GM23338 (cell line): ENCODE measurements around the gene KRTAP2-4. TPM values are rescaled to one million over a fixed set of nuclear protein-coding genes. Genes with fewer than 3 reads are reported as not detected.
"Not testable (repeated sequence)": the region's sequence is repeated elsewhere in the genome, so short reads cannot be mapped to it uniquely, and the experiment has no call there.

Experiments
- ATAC-seq: fragments of 200-7000 bp; cut with Tn5 transposase; 3 replicates; pipeline ENCODE4 v1.9.1; 2020
- DNase-seq: peaks from one replicate; pipeline ENCODE4 v3.0.0-alpha.2; 2015; ENCODE audit warnings: low spot score
- H2AFZ ChIP-seq: fragments of 200-600 bp; sonication (generic); 2 replicates; pipeline ENCODE4 v1.8.0; 2016; ENCODE audit warnings: antibody characterized with exemption, mild to moderate bottlenecking, moderate library complexity
- H3F3A ChIP-seq: fragments of 200-600 bp; sonication (generic); replicated peaks from 2 replicates; pipeline ENCODE4 v1.8.0; 2017; ENCODE audit warnings: antibody characterized with exemption, mixed run types, low read depth
- H3K27ac ChIP-seq: fragments of 200-600 bp; sonication (generic); 2 replicates; pipeline ENCODE4 v1.6.1; 2016; ENCODE audit warnings: low read depth
- H3K27me3 ChIP-seq: fragments of 200-600 bp; sonication (generic); 2 replicates; pipeline ENCODE4 v1.8.0; 2016; ENCODE audit warnings: mild to moderate bottlenecking, mixed run types, moderate library complexity; ENCODE audit not compliant: insufficient read depth
- H3K36me3 ChIP-seq: fragments of 200-600 bp; sonication (generic); 2 replicates; pipeline ENCODE4 v1.8.0; 2016; ENCODE audit warnings: mild to moderate bottlenecking; ENCODE audit not compliant: insufficient read depth
- H3K4me1 ChIP-seq: fragments of 200-600 bp; sonication (generic); 2 replicates; pipeline ENCODE4 v1.8.0; 2016; ENCODE audit warnings: mild to moderate bottlenecking, moderate library complexity; ENCODE audit not compliant: insufficient read depth
- H3K4me2 ChIP-seq: fragments of 200-600 bp; sonication (generic); 2 replicates; pipeline ENCODE4 v1.7.1; 2017; ENCODE audit warnings: mixed run types
- H3K4me3 ChIP-seq: fragments of 200-600 bp; sonication (generic); 2 replicates; pipeline ENCODE4 v1.6.1; 2016; ENCODE audit warnings: mixed run types
- H3K79me2 ChIP-seq: fragments of 200-600 bp; sonication (generic); replicated peaks from 2 replicates; pipeline ENCODE4 v1.8.0; 2017; ENCODE audit warnings: mild to moderate bottlenecking; ENCODE audit not compliant: insufficient read depth
- H3K9me2 ChIP-seq: fragments of 200-600 bp; sonication (generic); 2 replicates; pipeline ENCODE4 v1.8.0; 2017; ENCODE audit not compliant: insufficient read depth
- H4K20me1 ChIP-seq: fragments of 200-600 bp; sonication (generic); replicated peaks from 2 replicates; pipeline ENCODE4 v1.8.0; 2017; ENCODE audit warnings: mild to moderate bottlenecking; ENCODE audit not compliant: insufficient read depth
- H3K27ac Mint-ChIP-seq: 2 replicates; pipeline ENCODE4 v1.8.0; 2020; ENCODE audit warnings: inconsistent platforms, mild to moderate bottlenecking, moderate library complexity, mixed read lengths
- H3K27me3 Mint-ChIP-seq: 3 replicates; pipeline ENCODE4 v1.8.0; 2022; ENCODE audit warnings: low read depth, mild to moderate bottlenecking, moderate library complexity, mixed read lengths, inconsistent platforms; ENCODE audit not compliant: insufficient read depth, poor library complexity
- H3K36me3 Mint-ChIP-seq: 3 replicates; pipeline ENCODE4 v1.8.0; 2021; ENCODE audit warnings: low read depth, mild to moderate bottlenecking, inconsistent platforms, moderate library complexity, mixed read lengths
- H3K4me1 Mint-ChIP-seq: 3 replicates; pipeline ENCODE4 v1.8.0; 2020; ENCODE audit warnings: mild to moderate bottlenecking, inconsistent platforms, mixed read lengths
- H3K4me3 Mint-ChIP-seq: 3 replicates; pipeline ENCODE4 v1.8.0; 2021; ENCODE audit warnings: moderate library complexity, mild to moderate bottlenecking, inconsistent platforms, mixed read lengths
- H3K9me3 Mint-ChIP-seq: 3 replicates; pipeline ENCODE4 v1.8.0; 2020; ENCODE audit warnings: moderate library complexity, mild to moderate bottlenecking, inconsistent platforms, mixed read lengths
- polyA plus RNA-seq: library from polyadenylated mRNA; unstranded; fragments of >200 nt; fragmentation: Nextera tagmentation; extraction: Ambion mirVana; gene quantifications from 2 replicates; pipeline ENCODE4 v1.2.1, GENCODE V29; 2016
- total RNA-seq: library from RNA; depleted of rRNA; stranded (reverse); fragments of >200 nt; shearing (Covaris generic); gene quantifications from 2 replicates; pipeline ENCODE4 v1.2.3, GENCODE V29; 2014
- TF ChIP-seq, protein P1 (sequence below): IDR thresholded peaks from one replicate; pipeline ENCODE4 v1.6.1; 2018; ENCODE audit warnings: antibody characterized with exemption; ENCODE audit not compliant: unreplicated experiment

KRTAP2-4 gene
- total and polyA plus RNA-seq, 2 experiments from 2014 or later = not detected

DNA sequence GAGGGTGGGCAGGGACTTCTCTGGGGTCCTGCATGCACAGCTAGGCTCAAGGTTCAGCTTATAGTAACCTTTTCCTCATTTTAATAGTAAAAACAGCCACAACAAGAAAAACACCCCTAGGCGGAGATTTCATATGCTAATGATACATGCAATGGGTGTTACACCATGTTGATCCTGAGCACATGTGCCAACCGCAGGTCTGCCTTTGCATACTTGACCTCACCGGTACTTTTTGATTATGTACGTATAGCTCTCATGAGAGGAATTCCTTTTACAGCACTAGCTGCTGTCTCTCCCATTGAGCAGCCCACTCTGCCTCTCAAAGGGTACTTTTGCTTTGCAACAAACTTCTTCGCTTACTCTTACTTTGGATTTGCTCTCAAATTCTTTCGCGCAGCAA is 30.4 kb upstream of the KRTAP2-4 start (continued):
- TF ChIP-seq, protein P1, sequence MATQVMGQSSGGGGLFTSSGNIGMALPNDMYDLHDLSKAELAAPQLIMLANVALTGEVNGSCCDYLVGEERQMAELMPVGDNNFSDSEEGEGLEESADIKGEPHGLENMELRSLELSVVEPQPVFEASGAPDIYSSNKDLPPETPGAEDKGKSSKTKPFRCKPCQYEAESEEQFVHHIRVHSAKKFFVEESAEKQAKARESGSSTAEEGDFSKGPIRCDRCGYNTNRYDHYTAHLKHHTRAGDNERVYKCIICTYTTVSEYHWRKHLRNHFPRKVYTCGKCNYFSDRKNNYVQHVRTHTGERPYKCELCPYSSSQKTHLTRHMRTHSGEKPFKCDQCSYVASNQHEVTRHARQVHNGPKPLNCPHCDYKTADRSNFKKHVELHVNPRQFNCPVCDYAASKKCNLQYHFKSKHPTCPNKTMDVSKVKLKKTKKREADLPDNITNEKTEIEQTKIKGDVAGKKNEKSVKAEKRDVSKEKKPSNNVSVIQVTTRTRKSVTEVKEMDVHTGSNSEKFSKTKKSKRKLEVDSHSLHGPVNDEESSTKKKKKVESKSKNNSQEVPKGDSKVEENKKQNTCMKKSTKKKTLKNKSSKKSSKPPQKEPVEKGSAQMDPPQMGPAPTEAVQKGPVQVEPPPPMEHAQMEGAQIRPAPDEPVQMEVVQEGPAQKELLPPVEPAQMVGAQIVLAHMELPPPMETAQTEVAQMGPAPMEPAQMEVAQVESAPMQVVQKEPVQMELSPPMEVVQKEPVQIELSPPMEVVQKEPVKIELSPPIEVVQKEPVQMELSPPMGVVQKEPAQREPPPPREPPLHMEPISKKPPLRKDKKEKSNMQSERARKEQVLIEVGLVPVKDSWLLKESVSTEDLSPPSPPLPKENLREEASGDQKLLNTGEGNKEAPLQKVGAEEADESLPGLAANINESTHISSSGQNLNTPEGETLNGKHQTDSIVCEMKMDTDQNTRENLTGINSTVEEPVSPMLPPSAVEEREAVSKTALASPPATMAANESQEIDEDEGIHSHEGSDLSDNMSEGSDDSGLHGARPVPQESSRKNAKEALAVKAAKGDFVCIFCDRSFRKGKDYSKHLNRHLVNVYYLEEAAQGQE = no peak

DNA sequence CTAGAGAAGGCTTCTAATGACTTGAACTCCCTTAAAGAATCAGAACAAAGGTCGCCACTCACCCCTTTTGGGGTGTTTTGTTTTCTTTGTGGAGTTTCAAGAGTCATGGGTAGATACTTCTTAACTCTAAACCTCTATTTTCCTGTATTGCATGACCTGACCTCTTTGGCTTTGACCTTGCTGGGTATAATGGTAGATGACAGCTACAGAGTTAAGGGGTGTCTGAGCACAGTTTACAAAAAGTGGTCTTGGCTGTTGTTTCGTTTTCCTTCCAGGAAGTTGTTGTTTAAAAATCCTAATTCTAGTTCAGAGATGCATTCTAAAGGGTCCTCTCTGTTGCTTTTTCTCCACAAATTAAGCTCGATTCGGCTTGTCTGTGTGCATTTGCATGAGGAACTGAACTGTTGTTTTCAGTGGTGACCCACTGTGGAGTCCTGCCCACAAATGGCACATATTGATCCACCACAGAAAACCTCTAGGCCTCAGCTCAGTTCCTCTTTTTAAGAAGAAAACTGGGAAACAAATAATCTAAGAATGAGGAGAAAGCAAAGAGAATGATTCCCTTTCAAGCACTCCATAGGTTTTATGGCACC is 23.2 kb upstream of the KRTAP2-4 start:
- H2AFZ ChIP-seq, H3K27me3 Mint-ChIP-seq, DNase-seq, H3K4me3 ChIP-seq, H3K9me2 ChIP-seq, H3K4me2 ChIP-seq, H3K4me3 Mint-ChIP-seq, H4K20me1 ChIP-seq, ATAC-seq, H3K27ac ChIP-seq, H3K4me1 ChIP-seq, H3F3A ChIP-seq, H3K27ac Mint-ChIP-seq, H3K36me3 ChIP-seq, H3K27me3 ChIP-seq, H3K79me2 ChIP-seq: not testable (repeated sequence)
- H3K4me1 Mint-ChIP-seq = peaks cover 13% of the 10 kb centered on the region
- H3K36me3 Mint-ChIP-seq = peaks cover 16% of the 10 kb centered on the region
- peaks cover 28% of the 10 kb centered on the region for H3K9me3 Mint-ChIP-seq

DNA sequence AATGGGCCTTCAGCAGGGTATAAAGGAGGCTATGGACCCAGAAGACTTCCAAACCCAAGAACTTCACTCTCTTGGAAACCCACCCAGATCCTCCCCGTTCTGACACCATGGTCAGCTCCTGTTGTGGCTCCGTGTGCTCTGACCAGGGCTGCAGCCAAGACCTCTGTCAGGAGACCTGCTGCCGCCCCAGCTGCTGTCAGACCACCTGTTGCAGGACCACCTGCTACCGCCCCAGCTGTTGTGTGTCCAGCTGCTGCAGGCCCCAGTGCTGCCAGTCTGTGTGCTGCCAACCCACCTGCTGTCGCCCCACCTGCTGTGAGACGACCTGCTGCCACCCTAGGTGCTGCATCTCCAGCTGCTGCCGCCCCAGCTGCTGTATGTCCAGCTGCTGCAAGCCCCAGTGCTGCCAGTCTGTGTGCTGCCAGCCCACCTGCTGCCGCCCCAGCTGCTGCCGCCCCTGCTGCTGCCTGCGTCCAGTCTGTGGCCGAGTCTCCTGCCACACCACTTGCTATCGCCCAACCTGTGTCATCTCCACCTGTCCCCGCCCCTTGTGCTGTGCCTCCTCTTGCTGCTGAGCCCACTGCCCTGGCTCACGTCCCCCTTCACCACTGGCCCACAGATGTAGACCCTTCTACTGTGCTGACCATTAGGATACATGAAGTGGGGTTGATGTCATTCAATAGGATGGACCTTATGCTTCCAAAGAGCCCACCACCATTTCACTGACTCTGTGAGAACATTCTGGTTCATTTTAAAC is 18.6 kb upstream of the KRTAP2-4 start, which contains the start of gene KRTAP4-7:
Gene KRTAP4-7 (plus strand): TSS at position 51 of the 757 bp plus-strand sequence. CDS start 57 bp downstream, at position 108.
- not testable (repeated sequence) for H3K4me2 ChIP-seq, ATAC-seq

DNA sequence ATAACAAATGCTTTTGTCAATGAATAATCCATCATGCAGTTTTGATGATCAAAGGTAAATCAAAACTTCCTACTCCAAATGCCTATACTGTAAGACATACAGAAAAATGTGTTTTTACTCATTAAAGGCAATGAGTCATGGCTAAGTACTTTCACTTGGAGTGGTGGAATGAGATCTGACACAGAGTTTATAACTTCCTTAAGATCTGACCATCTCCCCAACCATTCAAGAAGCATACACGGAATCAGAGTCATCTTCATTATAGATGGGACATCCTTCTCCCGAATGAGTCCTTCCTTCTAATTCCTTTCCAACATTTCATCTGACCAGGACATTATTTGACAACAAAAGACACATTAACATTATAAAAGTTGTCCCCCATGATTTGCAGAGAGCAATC is 17.7 kb upstream of the KRTAP2-4 start:
- ATAC-seq, H3K9me3 Mint-ChIP-seq, H3K4me3 ChIP-seq, H2AFZ ChIP-seq, H3F3A ChIP-seq, H3K27me3 Mint-ChIP-seq, H3K27me3 ChIP-seq, H3K36me3 ChIP-seq, H3K4me2 ChIP-seq, H3K36me3 Mint-ChIP-seq, H3K79me2 ChIP-seq, H3K9me2 ChIP-seq, H3K4me1 ChIP-seq, H3K4me3 Mint-ChIP-seq, H3K27ac ChIP-seq, H4K20me1 ChIP-seq, DNase-seq, H3K27ac Mint-ChIP-seq: not testable (repeated sequence)
- H3K4me1 Mint-ChIP-seq = peaks cover 17% of the 10 kb centered on the region

More for the DNA sequence above, 18.6 kb upstream of the KRTAP2-4 start, which contains the start of gene KRTAP4-7:
- H3K36me3 ChIP-seq, H3K9me3 Mint-ChIP-seq, H4K20me1 ChIP-seq, H3K4me1 ChIP-seq, H3K27ac Mint-ChIP-seq, H3K4me3 Mint-ChIP-seq, H3K79me2 ChIP-seq, H2AFZ ChIP-seq, H3K36me3 Mint-ChIP-seq, H3F3A ChIP-seq, H3K27ac ChIP-seq, DNase-seq, H3K4me3 ChIP-seq, H3K9me2 ChIP-seq, H3K27me3 Mint-ChIP-seq, H3K27me3 ChIP-seq: not testable (repeated sequence)
- peaks cover 17% of the 10 kb centered on the region for H3K4me1 Mint-ChIP-seq
